HEK293 (cell line): ENCODE data around the gene SPECC1.

Experiments
- CTCF ChIA-PET: fragments of 350-600 bp; formaldehyde crosslinking; extraction: SDS; loops from one replicate; lab custom pipeline; 2021; ENCODE audit warnings: antibody characterized with exemption; lab: Yijun Ruan, JAX
- POLR2A ChIA-PET: fragments of 300-600 bp; formaldehyde crosslinking; extraction: SDS; loops from one replicate; lab custom pipeline; 2020; ENCODE audit warnings: antibody characterized with exemption, inconsistent platforms; lab: Yijun Ruan, JAX
- H3K27ac ChIP-seq: fragments of 200-500 bp; sonication (Bioruptor generic); 2 replicates; pipeline ENCODE4 v1.5.1; 2014; ENCODE audit warnings: low read depth, low read length, control low read depth, inconsistent platforms; ENCODE audit errors: extremely low read depth
- H3K36me3 ChIP-seq, 2 experiments: fragments of 200-500 bp in 1 of 2; sonication (Bioruptor generic) in 1 of 2; 1 replicate in 1 of 2; 2 replicates in 1 of 2; pipeline ENCODE4 v1.5.1; 2014 to 2017; ENCODE audit warnings: inconsistent platforms in 2 of 2, low read length in 2 of 2; ENCODE audit not compliant: control insufficient read depth in 2 of 2, insufficient read depth in 1 of 2
- H3K4me1 ChIP-seq: fragments of 200-500 bp; sonication (Bioruptor generic); 2 replicates; pipeline ENCODE4 v1.5.1; 2014; ENCODE audit warnings: mild to moderate bottlenecking, low read length, inconsistent platforms; ENCODE audit not compliant: control insufficient read depth, insufficient read depth
- H3K4me3 ChIP-seq: 2 replicates; pipeline ENCODE4 v1.5.1; 2011; ENCODE audit warnings: low read depth, mild to moderate bottlenecking, control low read depth, low read length, moderate library complexity
- H3K9me3 ChIP-seq: fragments of 200-500 bp; sonication (Bioruptor generic); 2 replicates; pipeline ENCODE4 v1.5.1; 2014; ENCODE audit warnings: low read depth, low read length, inconsistent platforms; ENCODE audit not compliant: control insufficient read depth, insufficient read depth
- GFI1B ChIP-seq: fragments of 450-650 bp; formaldehyde crosslinking; IDR thresholded peaks from 2 replicates; pipeline ENCODE4 v1.5.1; 2016; ENCODE audit warnings: missing biosample characterization, missing genetic modification characterization
- HIC1 ChIP-seq: fragments of 450-650 bp; formaldehyde crosslinking; IDR thresholded peaks from 2 replicates; pipeline ENCODE4 v1.5.1; 2016; ENCODE audit warnings: missing biosample characterization, missing genetic modification characterization
- MYNN ChIP-seq: fragments of 450-650 bp; formaldehyde crosslinking; IDR thresholded peaks from 2 replicates; pipeline ENCODE4 v1.5.1; 2016; ENCODE audit warnings: missing biosample characterization, missing genetic modification characterization, borderline replicate concordance
- OSR2 ChIP-seq: fragments of 450-650 bp; formaldehyde crosslinking; IDR thresholded peaks from 2 replicates; pipeline ENCODE4 v1.5.1; 2016; ENCODE audit warnings: missing biosample characterization, missing genetic modification characterization
- PRDM1 ChIP-seq: fragments of 450-650 bp; formaldehyde crosslinking; IDR thresholded peaks from 2 replicates; pipeline ENCODE4; 2016; ENCODE audit warnings: missing biosample characterization, missing genetic modification characterization
- PRDM4 ChIP-seq: fragments of 450-650 bp; formaldehyde crosslinking; IDR thresholded peaks from 2 replicates; pipeline ENCODE4 v1.5.1; 2017; ENCODE audit warnings: missing biosample characterization, missing genetic modification characterization
- SCRT1 ChIP-seq: fragments of 450-650 bp; formaldehyde crosslinking; IDR thresholded peaks from 2 replicates; pipeline ENCODE4 v1.5.1; 2016; ENCODE audit warnings: missing biosample characterization, missing genetic modification characterization, borderline replicate concordance
- SCRT2 ChIP-seq: fragments of 450-650 bp; formaldehyde crosslinking; IDR thresholded peaks from 2 replicates; pipeline ENCODE4 v1.5.1; 2016; ENCODE audit warnings: missing biosample characterization, missing genetic modification characterization
- SETDB1 ChIP-seq: IDR thresholded peaks from one replicate; pipeline ENCODE4 v1.6.1; 2017; ENCODE audit warnings: mild to moderate bottlenecking, low read length, moderate library complexity, mixed read lengths; ENCODE audit not compliant: insufficient read length
- ZNF121 ChIP-seq: fragments of 450-650 bp; formaldehyde crosslinking; IDR thresholded peaks from 2 replicates; pipeline ENCODE4 v1.5.1; 2016; ENCODE audit warnings: missing biosample characterization, missing genetic modification characterization
- ZNF133 ChIP-seq: fragments of 450-650 bp; formaldehyde crosslinking; IDR thresholded peaks from 2 replicates; pipeline ENCODE4 v1.5.1; 2016; ENCODE audit warnings: missing biosample characterization, missing genetic modification characterization
- ZNF157 ChIP-seq: fragments of 450-650 bp; formaldehyde crosslinking; IDR thresholded peaks from 2 replicates; pipeline ENCODE4 v1.5.1; 2016; ENCODE audit warnings: missing biosample characterization, missing genetic modification characterization
- ZNF169 ChIP-seq: fragments of 450-650 bp; formaldehyde crosslinking; IDR thresholded peaks from 2 replicates; pipeline ENCODE4 v1.5.1; 2016; ENCODE audit warnings: missing biosample characterization, missing genetic modification characterization
- ZNF184 ChIP-seq: fragments of 450-650 bp; IDR thresholded peaks from 2 replicates; pipeline ENCODE4 v1.5.1; 2018; ENCODE audit warnings: missing biosample characterization, mild to moderate bottlenecking, missing genetic modification characterization
- ZNF354C ChIP-seq: fragments of 450-650 bp; formaldehyde crosslinking; IDR thresholded peaks from 2 replicates; pipeline ENCODE4 v1.5.1; 2016; ENCODE audit warnings: missing biosample characterization, missing genetic modification characterization, low read depth, borderline replicate concordance
- ZNF366 ChIP-seq: fragments of 450-650 bp; formaldehyde crosslinking; conservative IDR thresholded peaks from 2 replicates; pipeline ENCODE4 v1.5.1; 2016; ENCODE audit warnings: missing biosample characterization, missing genetic modification characterization
- ZNF416 ChIP-seq: fragments of 450-650 bp; formaldehyde crosslinking; IDR thresholded peaks from 2 replicates; pipeline ENCODE4 v1.5.1; 2016; ENCODE audit warnings: missing biosample characterization, missing genetic modification characterization
- ZNF529 ChIP-seq: fragments of 450-650 bp; formaldehyde crosslinking; IDR thresholded peaks from 2 replicates; pipeline ENCODE4 v1.5.1; 2017; ENCODE audit warnings: missing genetic modification characterization, missing biosample characterization; ENCODE audit not compliant: insufficient replicate concordance
- ZNF544 ChIP-seq: fragments of 450-650 bp; formaldehyde crosslinking; IDR thresholded peaks from 2 replicates; pipeline ENCODE4 v1.5.0; 2017; ENCODE audit warnings: missing biosample characterization, missing genetic modification characterization
- ZNF623 ChIP-seq: fragments of 450-650 bp; formaldehyde crosslinking; IDR thresholded peaks from 2 replicates; pipeline ENCODE4 v1.5.1; 2016; ENCODE audit warnings: missing biosample characterization, missing genetic modification characterization
- ZNF654 ChIP-seq: fragments of 450-650 bp; formaldehyde crosslinking; IDR thresholded peaks from 2 replicates; pipeline ENCODE4 v1.5.1; 2016; ENCODE audit warnings: low read depth, missing biosample characterization, missing genetic modification characterization
- ZNF670 ChIP-seq: fragments of 450-650 bp; formaldehyde crosslinking; IDR thresholded peaks from 2 replicates; pipeline ENCODE4 v1.5.1; 2016; ENCODE audit warnings: missing biosample characterization, missing genetic modification characterization, low read depth
- ZNF785 ChIP-seq: fragments of 450-650 bp; formaldehyde crosslinking; IDR thresholded peaks from 2 replicates; pipeline ENCODE4 v1.5.1; 2016; ENCODE audit warnings: missing biosample characterization, missing genetic modification characterization
- TF ChIP-seq, protein P1 (sequence below): sonication (generic); formaldehyde crosslinking; IDR thresholded peaks from 2 replicates; pipeline ENCODE4 v1.8.1; 2022; ENCODE audit warnings: mild to moderate bottlenecking, moderate library complexity, missing genetic modification reagents
- TF ChIP-seq, protein P2 (sequence below): fragments of 450-650 bp; formaldehyde crosslinking; IDR thresholded peaks from 2 replicates; pipeline ENCODE4 v1.5.1; 2016; ENCODE audit warnings: missing biosample characterization, missing genetic modification characterization, borderline replicate concordance

SPECC1 gene

GRCh38 chr17:20304961-20305360 lies 295.8 kb downstream of the SPECC1 start (continued):
- TF ChIP-seq HIC1 (no peak), ZNF169 (tag by site-specific recombination) (no peak), ZNF366 (tag by site-specific recombination) (no peak), ZNF354C (tag by site-specific recombination) (no peak), ZNF623 (tag by site-specific recombination) (no peak), ZNF121 (tag by site-specific recombination) (no peak), GFI1B (tag by site-specific recombination) (no peak), ZNF654 (tag by site-specific recombination) (no peak)

DNA sequence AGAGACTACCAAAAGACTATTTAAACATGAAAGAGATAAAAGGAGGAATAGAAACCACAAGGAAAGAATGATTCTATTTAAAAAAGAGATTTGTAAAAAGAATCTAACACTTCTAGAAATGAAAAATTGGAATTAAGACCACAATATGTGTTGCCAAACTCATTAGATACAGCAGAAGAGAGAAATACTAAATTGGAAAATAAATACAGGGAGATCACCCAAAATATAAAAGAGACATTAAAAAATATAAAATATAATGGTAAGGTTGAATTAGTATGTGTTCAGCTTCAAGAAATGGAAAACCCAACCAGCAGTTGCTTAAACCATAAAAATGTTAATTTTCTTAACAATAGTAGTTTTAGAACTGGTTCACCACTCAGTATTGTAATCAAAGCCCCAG lies 297.8 kb downstream of the SPECC1 start:
- no peak for TF ChIP-seq SCRT2 (tag by site-specific recombination)
- TF ChIP-seq ZNF785 (tag by site-specific recombination) = no peak
- TF ChIP-seq SETDB1 = peak; percentile 69
- no peak for TF ChIP-seq ZNF529 (tag by site-specific recombination)
- Histone ChIP-seq H3K27ac (no peak overlapping the region), H3K4me1 (no peaks in the 10 kb centered on the region), H3K4me3 (no peak overlapping the region), H3K9me3 (peaks cover 3% of the 10 kb centered on the region; the same call in 1 of the 2 replicates), H3K36me3 (peaks cover 0 to 13% of the 10 kb centered on the region in 2 experiments; a peak in 2 of 3 replicates)
- ChIA-PET POLR2A (no interaction called here), CTCF (interaction anchor here (0.6 to 1.0 kb wide), 4 partner anchors 11 to 518 kb away, joined by 3 to 6 read pairs (median 3); no protein-coding TSS in a partner anchor)

- Histone ChIP-seq H3K4me3 (no peak overlapping the region), H3K9me3 (peaks cover 3% of the 10 kb centered on the region; the same call in 1 of the 2 replicates), H3K27ac (no peak overlapping the region), H3K36me3 (peaks cover 0 to 13% of the 10 kb centered on the region in 2 experiments; a peak in 2 of 3 replicates), H3K4me1 (no peaks in the 10 kb centered on the region)
- ChIA-PET CTCF (interaction anchor here (0.7 to 1.0 kb wide), 3 partner anchors 11 to 315 kb away, joined by 3 read pairs; no protein-coding TSS in a partner anchor), POLR2A (no interaction called here)
- TF ChIP-seq PRDM1 (tag by site-specific recombination) (no peak), PRDM4 (tag by site-specific recombination) (no peak), SCRT1 (tag by site-specific recombination) (no peak), ZNF133 (tag by site-specific recombination) (no peak), ZNF544 (tag by site-specific recombination) (no peak), ZNF184 (tag by site-specific recombination) (no peak), MYNN (tag by site-specific recombination) (no peak), GFI1B (tag by site-specific recombination) (no peak), ZNF670 (tag by site-specific recombination) (no peak), ZNF157 (no peak), ZNF416 (tag by site-specific recombination) (no peak), OSR2 (tag by site-specific recombination) (no peak)
- TF ChIP-seq, protein P1, sequence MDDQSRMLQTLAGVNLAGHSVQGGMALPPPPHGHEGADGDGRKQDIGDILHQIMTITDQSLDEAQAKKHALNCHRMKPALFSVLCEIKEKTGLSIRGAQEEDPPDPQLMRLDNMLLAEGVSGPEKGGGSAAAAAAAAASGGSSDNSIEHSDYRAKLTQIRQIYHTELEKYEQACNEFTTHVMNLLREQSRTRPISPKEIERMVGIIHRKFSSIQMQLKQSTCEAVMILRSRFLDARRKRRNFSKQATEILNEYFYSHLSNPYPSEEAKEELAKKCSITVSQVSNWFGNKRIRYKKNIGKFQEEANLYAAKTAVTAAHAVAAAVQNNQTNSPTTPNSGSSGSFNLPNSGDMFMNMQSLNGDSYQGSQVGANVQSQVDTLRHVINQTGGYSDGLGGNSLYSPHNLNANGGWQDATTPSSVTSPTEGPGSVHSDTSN (CRISPR knock-in tag) = no peak
- TF ChIP-seq, protein P2, sequence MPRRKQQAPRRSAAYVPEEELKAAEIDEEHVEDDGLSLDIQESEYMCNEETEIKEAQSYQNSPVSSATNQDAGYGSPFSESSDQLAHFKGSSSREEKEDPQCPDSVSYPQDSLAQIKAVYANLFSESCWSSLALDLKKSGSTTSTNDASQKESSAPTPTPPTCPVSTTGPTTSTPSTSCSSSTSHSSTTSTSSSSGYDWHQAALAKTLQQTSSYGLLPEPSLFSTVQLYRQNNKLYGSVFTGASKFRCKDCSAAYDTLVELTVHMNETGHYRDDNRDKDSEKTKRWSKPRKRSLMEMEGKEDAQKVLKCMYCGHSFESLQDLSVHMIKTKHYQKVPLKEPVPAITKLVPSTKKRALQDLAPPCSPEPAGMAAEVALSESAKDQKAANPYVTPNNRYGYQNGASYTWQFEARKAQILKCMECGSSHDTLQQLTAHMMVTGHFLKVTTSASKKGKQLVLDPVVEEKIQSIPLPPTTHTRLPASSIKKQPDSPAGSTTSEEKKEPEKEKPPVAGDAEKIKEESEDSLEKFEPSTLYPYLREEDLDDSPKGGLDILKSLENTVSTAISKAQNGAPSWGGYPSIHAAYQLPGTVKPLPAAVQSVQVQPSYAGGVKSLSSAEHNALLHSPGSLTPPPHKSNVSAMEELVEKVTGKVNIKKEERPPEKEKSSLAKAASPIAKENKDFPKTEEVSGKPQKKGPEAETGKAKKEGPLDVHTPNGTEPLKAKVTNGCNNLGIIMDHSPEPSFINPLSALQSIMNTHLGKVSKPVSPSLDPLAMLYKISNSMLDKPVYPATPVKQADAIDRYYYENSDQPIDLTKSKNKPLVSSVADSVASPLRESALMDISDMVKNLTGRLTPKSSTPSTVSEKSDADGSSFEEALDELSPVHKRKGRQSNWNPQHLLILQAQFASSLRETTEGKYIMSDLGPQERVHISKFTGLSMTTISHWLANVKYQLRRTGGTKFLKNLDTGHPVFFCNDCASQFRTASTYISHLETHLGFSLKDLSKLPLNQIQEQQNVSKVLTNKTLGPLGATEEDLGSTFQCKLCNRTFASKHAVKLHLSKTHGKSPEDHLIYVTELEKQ (tag by site-specific recombination) = no peak
These were observed 298.3 kb downstream of the SPECC1 start for GRCh38 chr17:20307326-20307910.
